Activated CD4-positive, alpha-beta T cell treated with anti-CD3 and anti-CD28 coated beads for 4 hours (primary cell): Measurements from ENCODE around the gene SDE2.
"Not testable (repeated sequence)": the region's sequence is repeated elsewhere in the genome, so short reads cannot be mapped to it uniquely, and the experiment has no call there.

Experiments
- DNase-seq, 2 donors: peaks; one replicate each; pipeline ENCODE4 v3.0.0-alpha.2; 2020

The SDE2 gene

DNA sequence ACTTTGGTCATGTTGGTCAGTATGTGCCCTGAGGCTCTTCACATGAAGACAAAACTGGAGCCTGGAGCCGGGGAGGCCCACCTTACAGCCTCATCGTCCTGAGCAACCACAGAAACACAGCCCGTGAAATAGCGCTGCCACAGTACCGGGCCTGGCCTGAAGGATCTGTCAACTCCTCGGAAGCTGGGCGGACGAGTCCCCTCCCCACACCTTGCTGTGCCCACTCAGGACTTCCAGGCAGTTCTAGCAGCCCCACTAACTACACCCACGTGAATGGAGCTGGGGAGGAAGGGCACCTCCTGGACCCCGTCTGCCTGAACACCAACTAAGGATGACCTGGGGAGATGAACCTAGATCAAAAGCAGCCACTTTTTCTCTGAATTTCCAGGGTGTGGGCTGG, 24.7 kb downstream of the SDE2 start:
- no peak for DNase-seq

- DNase-seq, result no peak
Measured at GRCh38 chr1:225973158-225973557, 26.0 kb downstream of the SDE2 start.

GRCh38 chr1:225972344-225973152, 26.6 kb downstream of the SDE2 start:
- DNase-seq, result no peak

DNA sequence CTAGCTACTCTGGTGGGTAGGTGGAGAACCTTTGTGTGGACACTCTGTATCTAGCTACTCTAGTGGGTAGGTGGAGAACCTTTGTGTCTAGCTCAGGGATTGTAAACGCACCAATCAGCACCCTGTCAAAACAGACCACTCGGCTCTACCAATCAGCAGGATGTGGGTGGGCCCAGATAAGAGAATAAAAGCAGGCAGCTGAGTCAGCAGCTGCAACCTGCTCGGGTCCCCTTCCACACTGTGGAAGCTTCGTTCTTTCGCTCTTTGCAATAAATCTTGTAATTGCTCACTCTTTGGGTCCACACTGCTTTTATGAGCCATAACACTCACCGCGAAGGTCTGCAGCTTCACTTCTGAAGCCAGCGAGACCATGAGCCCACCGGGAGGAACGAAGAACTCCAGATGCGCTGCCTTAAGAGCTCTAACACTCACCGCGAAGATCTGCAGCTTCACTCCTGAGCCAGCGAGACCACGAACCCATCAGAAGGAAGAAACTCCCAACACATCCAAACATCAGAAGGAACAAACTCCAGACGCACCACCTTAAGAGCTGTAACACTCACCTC, 28.5 kb downstream of the SDE2 start:
- DNase-seq, result not testable (repeated sequence)

- not testable (repeated sequence) for DNase-seq
Measured at GRCh38 chr1:225969751-225970150, 29.4 kb downstream of the SDE2 start.

- no peak for DNase-seq
Measured at GRCh38 chr1:225965231-225965630, 33.9 kb downstream of the SDE2 start.

GRCh38 chr1:225963735-225964530, 35.2 kb downstream of the SDE2 start:
- no peak for DNase-seq

- peak; percentile 40 to 45 for DNase-seq
Measured at GRCh38 chr1:225962440-225962975, 36.6 kb downstream of the SDE2 start.

DNA sequence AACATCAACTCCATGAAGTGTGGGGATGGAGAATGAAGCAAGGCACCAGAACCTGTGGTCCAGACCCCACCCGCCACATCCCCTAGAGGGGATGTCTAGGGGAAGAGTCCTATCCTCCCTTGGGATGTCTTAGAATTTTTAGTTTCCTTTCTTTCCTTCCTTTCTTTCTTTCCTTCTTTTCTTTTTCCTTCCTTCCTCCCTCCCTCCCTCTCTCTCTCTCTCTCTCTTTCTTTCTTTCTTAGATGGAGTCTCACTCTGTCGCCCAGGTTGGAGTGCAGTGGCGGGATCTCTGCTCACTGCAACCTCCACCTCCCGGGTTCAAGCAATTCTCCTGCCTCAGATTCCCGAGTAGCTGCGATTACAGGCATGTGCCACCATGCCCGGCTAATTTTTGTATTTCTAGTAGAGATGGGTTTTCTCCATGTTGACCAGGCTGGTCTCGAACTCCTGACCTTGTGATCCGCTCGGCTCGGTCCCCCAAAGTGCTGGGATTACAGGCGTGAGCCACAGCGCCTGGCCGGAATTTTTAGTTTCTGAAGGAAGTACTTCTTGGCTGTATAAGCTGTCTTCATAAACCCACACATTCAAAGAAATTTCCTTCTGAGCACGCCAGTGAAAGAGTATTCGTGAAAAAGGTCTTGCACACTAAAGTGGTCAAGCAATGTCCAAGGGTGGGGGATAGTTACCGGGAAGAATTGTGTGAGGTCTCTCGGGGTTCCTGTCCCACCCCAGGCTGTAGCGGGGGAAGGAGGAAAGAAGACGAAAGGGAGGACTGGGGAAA, 37.3 kb downstream of the SDE2 start:
- DNase-seq, result no peak

- no peak for DNase-seq
Measured at GRCh38 chr1:225958041-225958440, 41.1 kb downstream of the SDE2 start.

- DNase-seq, result no peak
Measured at GRCh38 chr1:225954753-225955152, 44.4 kb downstream of the SDE2 start.

DNA sequence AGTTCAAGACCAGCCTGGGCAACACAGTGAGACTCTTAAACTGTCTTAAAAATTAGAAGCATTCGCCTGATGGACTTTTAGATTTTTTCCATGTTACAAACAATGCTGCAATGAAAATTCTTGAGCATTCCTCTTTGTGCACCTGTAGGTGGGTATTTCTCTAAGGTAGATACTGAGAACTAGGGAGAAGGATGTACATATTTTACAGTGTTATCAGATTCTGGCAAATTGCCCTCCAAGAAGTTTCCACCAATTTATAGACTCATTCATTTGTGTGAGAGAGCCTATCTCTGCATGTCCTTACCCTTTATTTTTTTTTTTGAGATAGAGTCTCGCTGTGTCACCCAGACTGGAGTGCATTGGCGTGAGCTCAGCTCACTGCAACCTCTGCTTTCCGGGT, 45.8 kb downstream of the SDE2 start:
- no peak for DNase-seq

GRCh38 chr1:225950905-225951497, 48.1 kb downstream of the SDE2 start:
- DNase-seq, result no peak

GRCh38 chr1:225949041-225949440, 50.1 kb downstream of the SDE2 start:
- no peak for DNase-seq

GRCh38 chr1:225946803-225947202, 52.3 kb downstream of the SDE2 start:
- no peak for DNase-seq

DNA sequence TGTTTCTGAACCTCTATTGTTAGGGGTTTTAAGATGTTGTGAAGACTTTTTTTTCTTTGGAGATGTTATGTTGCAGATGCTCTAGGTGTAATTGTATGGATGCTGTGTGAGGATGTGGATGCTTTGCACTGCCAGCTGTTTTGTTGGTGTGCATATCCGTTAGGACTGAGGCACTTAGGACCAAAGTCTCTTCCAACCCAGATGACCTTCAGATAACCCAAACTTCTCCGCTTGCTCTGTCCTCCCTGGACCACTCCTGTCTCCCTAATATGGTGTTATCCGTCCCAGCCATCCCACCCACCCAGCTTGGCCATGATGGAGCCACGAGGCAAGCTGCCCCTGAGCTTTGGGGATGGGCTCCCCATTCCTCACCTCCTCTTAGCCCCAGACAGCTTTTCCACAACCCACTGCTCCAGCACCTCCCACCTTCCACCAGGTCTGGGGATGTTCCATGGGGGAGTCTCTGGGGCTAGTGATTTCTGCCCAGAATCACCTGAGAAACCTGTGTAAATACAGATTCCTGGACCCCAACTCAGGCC, 53.0 kb downstream of the SDE2 start:
- DNase-seq, result no peak

DNA sequence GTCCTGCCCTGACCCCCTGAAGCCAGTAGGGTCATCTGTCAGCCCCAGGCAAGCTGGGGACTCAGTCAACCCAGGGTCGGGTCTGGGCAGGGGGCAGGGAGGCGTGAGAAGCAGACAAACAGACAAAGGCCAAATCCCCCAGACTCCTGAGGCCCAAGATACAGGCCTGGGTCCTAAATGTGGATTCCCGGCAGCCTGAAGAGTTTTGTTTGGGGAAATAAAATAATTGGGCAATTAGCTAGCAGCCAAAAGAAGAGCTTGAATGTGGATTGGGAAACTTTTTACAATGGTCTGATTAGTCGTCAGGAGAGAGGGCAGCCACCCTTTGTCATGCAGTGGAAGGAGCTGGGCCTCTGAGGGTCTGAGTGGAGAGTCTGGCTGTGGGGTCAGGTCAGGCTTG, 53.6 kb downstream of the SDE2 start:
- DNase-seq, result no peak

- no peak for DNase-seq
Measured at GRCh38 chr1:225944951-225945350, 54.2 kb downstream of the SDE2 start.

DNA sequence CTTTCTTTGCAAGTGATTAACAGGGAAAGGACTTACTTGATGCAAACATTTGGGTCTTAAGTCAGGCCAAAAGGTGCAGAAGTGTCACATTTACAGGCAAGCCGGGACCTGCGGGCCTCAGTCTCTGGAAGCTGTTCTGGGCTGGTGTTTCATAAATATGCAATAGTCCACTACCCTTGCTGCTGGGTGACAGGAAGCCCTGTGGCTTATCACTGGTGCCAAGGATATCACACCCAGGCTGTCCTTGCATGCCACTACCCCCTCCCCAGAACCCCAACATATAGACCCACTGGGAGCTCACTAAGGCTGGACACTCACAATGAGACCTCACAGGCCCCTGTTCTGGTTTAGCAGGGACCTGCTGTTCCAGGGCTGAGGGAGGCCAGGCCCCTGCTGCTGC, 54.8 kb downstream of the SDE2 start:
- DNase-seq, result no peak

GRCh38 chr1:225943582-225943981, 55.6 kb downstream of the SDE2 start:
- no peak for DNase-seq

DNA sequence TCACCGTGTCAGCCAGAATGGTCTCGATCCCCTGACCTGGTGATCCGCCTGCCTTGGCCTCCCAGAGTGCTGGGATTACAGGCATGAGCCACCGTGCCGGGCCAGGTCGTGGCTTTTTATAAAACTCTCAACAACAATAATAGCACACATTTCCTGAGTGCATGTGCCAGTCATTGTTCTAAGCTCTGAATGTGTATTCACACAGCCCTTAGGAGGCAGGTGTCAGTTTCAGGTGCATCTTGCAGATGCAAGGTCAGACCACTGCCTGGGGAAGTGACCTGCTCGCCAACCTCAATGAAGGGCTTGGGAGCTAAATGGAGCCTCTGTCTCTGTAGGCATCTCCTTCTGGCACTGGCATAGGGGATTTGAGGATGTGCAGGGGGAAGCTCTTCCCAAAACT, 56.6 kb downstream of the SDE2 start:
- no peak for DNase-seq

- no peak for DNase-seq
Measured at GRCh38 chr1:225941942-225942222, 57.3 kb downstream of the SDE2 start.
